MM.1S (cell line): ENCODE measurements around the gene KCNQ1.

Source experiments
- EZH2 ChIP-seq: fragments of 300-600 bp; sonication (generic); optimal IDR thresholded peaks from 2 replicates; pipeline ENCODE3; 2017; ENCODE audit warnings: low read depth, mild to moderate bottlenecking, antibody characterized with exemption, low read length, mixed read lengths
- TF ChIP-seq, protein P1 (sequence below): fragments of 300-600 bp; sonication (generic); IDR thresholded peaks from 2 replicates; pipeline ENCODE4 v1.5.1; 2016; ENCODE audit warnings: antibody characterized with exemption, low read length, mixed read lengths

- TF ChIP-seq, protein P1, sequence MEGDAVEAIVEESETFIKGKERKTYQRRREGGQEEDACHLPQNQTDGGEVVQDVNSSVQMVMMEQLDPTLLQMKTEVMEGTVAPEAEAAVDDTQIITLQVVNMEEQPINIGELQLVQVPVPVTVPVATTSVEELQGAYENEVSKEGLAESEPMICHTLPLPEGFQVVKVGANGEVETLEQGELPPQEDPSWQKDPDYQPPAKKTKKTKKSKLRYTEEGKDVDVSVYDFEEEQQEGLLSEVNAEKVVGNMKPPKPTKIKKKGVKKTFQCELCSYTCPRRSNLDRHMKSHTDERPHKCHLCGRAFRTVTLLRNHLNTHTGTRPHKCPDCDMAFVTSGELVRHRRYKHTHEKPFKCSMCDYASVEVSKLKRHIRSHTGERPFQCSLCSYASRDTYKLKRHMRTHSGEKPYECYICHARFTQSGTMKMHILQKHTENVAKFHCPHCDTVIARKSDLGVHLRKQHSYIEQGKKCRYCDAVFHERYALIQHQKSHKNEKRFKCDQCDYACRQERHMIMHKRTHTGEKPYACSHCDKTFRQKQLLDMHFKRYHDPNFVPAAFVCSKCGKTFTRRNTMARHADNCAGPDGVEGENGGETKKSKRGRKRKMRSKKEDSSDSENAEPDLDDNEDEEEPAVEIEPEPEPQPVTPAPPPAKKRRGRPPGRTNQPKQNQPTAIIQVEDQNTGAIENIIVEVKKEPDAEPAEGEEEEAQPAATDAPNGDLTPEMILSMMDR: no peak
- no peak for TF ChIP-seq EZH2
Observed at GRCh38 chr11:2574553-2575535, 130.0 kb downstream of the KCNQ1 start.
